ENCODE results near the gene NR4A1. TPM values are rescaled to one million over a fixed set of nuclear protein-coding genes. Genes with fewer than 3 reads are reported as not detected.

The NR4A1 gene
- total RNA-seq, 2 experiments from 2014 or later: 67.0 to 79.2 TPM

- no peaks in the 10 kb centered on the region for H3K27me3 Mint-ChIP-seq
- peaks cover 7% of the 10 kb centered on the region for H3K4me1 Mint-ChIP-seq (ENCODE audit: low read depth)
- Histone ChIP-seq H3K4me3 (ENCODE audit: low read length) (no peak overlapping the region), H3K27ac (ENCODE audit: low read depth in 1 of 2, low read length in 2 of 2) (no peak overlapping the region), H3K9me3 (ENCODE audit: control insufficient read depth in 1 of 2, insufficient read depth in 1 of 2, low read length in 2 of 2) (no peaks in the 10 kb centered on the region), H3K4me1 (ENCODE audit: insufficient read depth, low read length) (peaks cover 4% of the 10 kb centered on the region), H3K27me3 (ENCODE audit: control insufficient read depth in 1 of 2, insufficient read depth in 2 of 2, low read length in 2 of 2) (no peaks in the 10 kb centered on the region), H3K36me3 (ENCODE audit: insufficient read depth, low read length) (peaks cover 27% of the 10 kb centered on the region)
- peak overlapping the region; percentile 47 for H3K27ac Mint-ChIP-seq
- DNase-seq (peak in 1 of 14 experiments; percentile 33), ATAC-seq (ENCODE audit: poor library complexity) (peak; percentile 9)
- POLR2A ChIA-PET: no interaction called here
- CTCF ChIA-PET: no interaction called here
- intact Hi-C loops (cut with DNase I, micrococcal nuclease): no loop called here
- no peak for TF ChIP-seq CTCF (IDR thresholded peaks at IDR 0.05)
- H3K4me3 Mint-ChIP-seq: peak overlapping the region; percentile 63
- peaks cover 53% of the 10 kb centered on the region for H3K36me3 Mint-ChIP-seq (ENCODE audit: low read depth)
- H3K9me3 Mint-ChIP-seq: no peaks in the 10 kb centered on the region
Observed at GRCh38 chr12:52015532-52016041, 35.7 kb upstream of the NR4A1 start.

- POLR2A ChIA-PET: interaction anchor here (1.3 to 8.2 kb wide), 2 partner anchors 10 to 25 kb away, joined by 4 to 73 read pairs; partner anchors contain the start of gene TAMALIN
Observed at GRCh38 chr12:52018433-52019112, 32.7 kb upstream of the NR4A1 start.

More at GRCh38 chr12:52018433-52019112, 32.7 kb upstream of the NR4A1 start:
- no peaks in the 10 kb centered on the region for H3K27me3 ChIP-seq (ENCODE audit: control insufficient read depth in 1 of 2, insufficient read depth in 2 of 2, low read length in 2 of 2)
- no peak overlapping the region for H3K27ac ChIP-seq (ENCODE audit: low read depth in 1 of 2, low read length in 2 of 2)
- ATAC-seq (ENCODE audit: poor library complexity): no peak
- Mint-ChIP-seq H3K27ac (no peak overlapping the region), H3K4me1 (ENCODE audit: low read depth) (peaks cover 13% of the 10 kb centered on the region), H3K27me3 (no peaks in the 10 kb centered on the region), H3K36me3 (ENCODE audit: low read depth) (peaks cover 26% of the 10 kb centered on the region), H3K4me3 (no peak overlapping the region), H3K9me3 (no peaks in the 10 kb centered on the region)
- CTCF ChIA-PET: interaction anchor here (1.6 to 9.5 kb wide), 2 partner anchors 11 to 25 kb away, joined by 5 to 184 read pairs; partner anchors contain the start of gene TAMALIN
- H3K4me1 ChIP-seq (ENCODE audit: insufficient read depth, low read length): peaks cover 21% of the 10 kb centered on the region
- intact Hi-C loops (cut with DNase I, micrococcal nuclease): no loop called here
- H3K4me3 ChIP-seq (ENCODE audit: low read length): no peak overlapping the region
- peak in 1 of 14 experiments; percentile 15 for DNase-seq
- TF ChIP-seq CTCF (IDR thresholded peaks at IDR 0.05): no peak
- peaks cover 11% of the 10 kb centered on the region for H3K36me3 ChIP-seq (ENCODE audit: insufficient read depth, low read length)
- H3K9me3 ChIP-seq (ENCODE audit: control insufficient read depth in 1 of 2, insufficient read depth in 1 of 2, low read length in 2 of 2): no peaks in the 10 kb centered on the region

Data from CD4-positive, alpha-beta T cell (primary cell).